Endodermal cell (in vitro differentiated cells): Measurements from ENCODE around the gene TTC19. TPM values are rescaled to one million over a fixed set of nuclear protein-coding genes. Genes with fewer than 3 reads are reported as not detected.

Experiments used
- DNase-seq: peaks from one replicate; pipeline ENCODE4 v3.0.0-alpha.2; 2017
- H3K27ac ChIP-seq: 2 replicates; pipeline ENCODE4 v1.5.1; 2013; ENCODE audit warnings: mild to moderate bottlenecking, low read depth, low read length, moderate library complexity
- H3K27me3 ChIP-seq: 2 replicates; pipeline ENCODE4 v1.6.1; 2013; ENCODE audit warnings: mild to moderate bottlenecking, low read length, moderate library complexity; ENCODE audit not compliant: insufficient read depth, control insufficient read depth, poor library complexity, severe bottlenecking
- H3K36me3 ChIP-seq: 2 replicates; pipeline ENCODE4 v1.7.0; 2013; ENCODE audit warnings: mild to moderate bottlenecking, low read length, moderate library complexity; ENCODE audit not compliant: control insufficient read depth, insufficient read depth
- H3K4me1 ChIP-seq: one replicate; pipeline ENCODE4 v1.7.0; 2013; ENCODE audit warnings: low read length; ENCODE audit not compliant: control insufficient read depth, insufficient read depth
- H3K4me3 ChIP-seq: 2 replicates; pipeline ENCODE4 v1.5.1; 2013; ENCODE audit warnings: mild to moderate bottlenecking, low read length, moderate library complexity
- H3K9ac ChIP-seq: 2 replicates; pipeline ENCODE4 v1.6.1; 2013; ENCODE audit warnings: mild to moderate bottlenecking, low read length, moderate library complexity; ENCODE audit not compliant: poor library complexity, severe bottlenecking; ENCODE audit errors: extremely low read depth
- H3K9me3 ChIP-seq: 2 replicates; pipeline ENCODE4 v1.6.1; 2013; ENCODE audit warnings: mild to moderate bottlenecking, low read length, moderate library complexity; ENCODE audit not compliant: control insufficient read depth
- H3K27ac Mint-ChIP-seq: 2 replicates; pipeline ENCODE4 v1.8.0; 2020; ENCODE audit warnings: mixed read lengths
- H3K27me3 Mint-ChIP-seq: 2 replicates; pipeline ENCODE4 v1.8.0; 2021; ENCODE audit warnings: mild to moderate bottlenecking, mixed read lengths; ENCODE audit not compliant: insufficient read depth
- H3K36me3 Mint-ChIP-seq: 2 replicates; pipeline ENCODE4 v1.8.0; 2020; ENCODE audit warnings: low read depth, mixed read lengths
- H3K4me1 Mint-ChIP-seq: 2 replicates; pipeline ENCODE4 v1.8.0; 2020; ENCODE audit warnings: mixed read lengths
- H3K4me3 Mint-ChIP-seq: 2 replicates; pipeline ENCODE4 v1.8.0; 2020; ENCODE audit warnings: mild to moderate bottlenecking, moderate library complexity, mixed read lengths
- H3K9me3 Mint-ChIP-seq: 2 replicates; pipeline ENCODE4 v1.8.0; 2020; ENCODE audit warnings: mild to moderate bottlenecking, mixed read lengths
- CTCF ChIP-seq: fragments of 200-600 bp; sonication (generic); conservative IDR thresholded peaks from 2 replicates; pipeline ENCODE4 v1.5.0; 2021; ENCODE audit warnings: antibody characterized with exemption, mild to moderate bottlenecking
- WGBS, 2 experiments: methylation state at CpG; one replicate each; pipeline versions ENCODE4 v1.1.5 to v1.1.7; 2013; ENCODE audit warnings: missing lambda C conversion rate in 2 of 2, mixed read lengths in 1 of 2; ENCODE audit not compliant: insufficient coverage in 1 of 2, insufficient read length in 1 of 2; 5-methylcytosine and 5-hydroxymethylcytosine counted together
- total RNA-seq, 2 donors: library from RNA; stranded (reverse); fragmentation: NEBNext Ultra II Directional in 1 of 2; extraction: Animal tissue kit (Norgen Biotek cat#: 25700) in 1 of 2; gene quantifications; 2 replicates in 1 of 2; 3 replicates in 1 of 2; pipeline ENCODE4 v1.2.1, GENCODE V29; 2021

Gene TTC19
- total RNA-seq, 2 donors from 2014 or later, result 48.2 to 53.2 TPM

- no peak for DNase-seq
- Histone ChIP-seq H3K27me3 (no peaks in the 10 kb centered on the region), H3K4me3 (peak overlapping the region; percentile 91), H3K9ac (peak overlapping the region; percentile 88), H3K36me3 (peaks cover 47% of the 10 kb centered on the region), H3K27ac (peak overlapping the region; percentile 91), H3K9me3 (peaks cover 22% of the 10 kb centered on the region), H3K4me1 (no peaks in the 10 kb centered on the region)
- peaks cover 10% of the 10 kb centered on the region for H3K4me1 Mint-ChIP-seq
- H3K27ac Mint-ChIP-seq, result peak overlapping the region; percentile 96
- 0 to 1% methylated on average over 26 to 64 of the region's 64 CpGs for WGBS, 2 experiments
- H3K4me3 Mint-ChIP-seq, result peak overlapping the region; percentile 90
- peaks cover 19% of the 10 kb centered on the region for H3K9me3 Mint-ChIP-seq
- TF ChIP-seq CTCF, result no peak
- H3K27me3 Mint-ChIP-seq, result no peaks in the 10 kb centered on the region
- peaks cover 51% of the 10 kb centered on the region for H3K36me3 Mint-ChIP-seq
Observed at GRCh38 chr17:15999974-16000827, 577 bp downstream of the TTC19 start.

- peak overlapping the region; percentile 90 for H3K4me3 Mint-ChIP-seq
- no peak for DNase-seq
- no peaks in the 10 kb centered on the region for H3K4me1 ChIP-seq
- no peak overlapping the region for H3K27ac ChIP-seq
- no peak overlapping the region for H3K9ac ChIP-seq
- peaks cover 19% of the 10 kb centered on the region for H3K9me3 Mint-ChIP-seq
- H3K4me1 Mint-ChIP-seq, result peaks cover 10% of the 10 kb centered on the region
- H3K27me3 ChIP-seq, result no peaks in the 10 kb centered on the region
- H3K9me3 ChIP-seq, result peaks cover 22% of the 10 kb centered on the region
- peaks cover 57% of the 10 kb centered on the region for H3K36me3 Mint-ChIP-seq
- H3K36me3 ChIP-seq, result peaks cover 53% of the 10 kb centered on the region
- TF ChIP-seq CTCF, result no peak
- peak overlapping the region; percentile 91 for H3K4me3 ChIP-seq
- no peaks in the 10 kb centered on the region for H3K27me3 Mint-ChIP-seq
- no peak overlapping the region for H3K27ac Mint-ChIP-seq
Observed at GRCh38 chr17:16001226-16001897, 1.7 kb downstream of the TTC19 start.

- Mint-ChIP-seq H3K27me3 (no peaks in the 10 kb centered on the region), H3K36me3 (peaks cover 67% of the 10 kb centered on the region), H3K4me3 (no peak overlapping the region), H3K9me3 (peaks cover 19% of the 10 kb centered on the region), H3K27ac (no peak overlapping the region), H3K4me1 (peaks cover 10% of the 10 kb centered on the region)
- H3K9ac ChIP-seq, result no peak overlapping the region
- 100% methylated on average over 2 of the region's 2 CpGs for WGBS, 2 experiments
- H3K4me1 ChIP-seq, result no peaks in the 10 kb centered on the region
- H3K36me3 ChIP-seq, result peaks cover 67% of the 10 kb centered on the region
- no peaks in the 10 kb centered on the region for H3K27me3 ChIP-seq
- no peak for DNase-seq
- no peak overlapping the region for H3K27ac ChIP-seq
- H3K4me3 ChIP-seq, result peak overlapping the region; percentile 91
- no peak for TF ChIP-seq CTCF
- H3K9me3 ChIP-seq, result peaks cover 22% of the 10 kb centered on the region
Observed at GRCh38 chr17:16002708-16003260, 3.2 kb downstream of the TTC19 start.
